SK-N-SH (cell line): ENCODE results near the gene PLCB3. TPM values are rescaled to one million over a fixed set of nuclear protein-coding genes. Genes with fewer than 3 reads are reported as not detected.

Experiments used
- CTCF ChIA-PET: fragments of 300-600, 350-600 bp; formaldehyde crosslinking; extraction: SDS; loops from one replicate; lab custom pipeline; 2021; lab: Yijun Ruan, JAX
- POLR2A ChIA-PET: fragments of 350-600 bp; sonication (Branson Sonifier 250); formaldehyde crosslinking; extraction: SDS; loops from one replicate; lab custom pipeline; 2020; ENCODE audit warnings: antibody characterized with exemption, inconsistent platforms; lab: Yijun Ruan, JAX
- DNase-seq: peaks from one replicate; pipeline ENCODE4 v3.0.0; 2012
- H2AFZ ChIP-seq: fragments of 200-600 bp; sonication (generic); 2 replicates; pipeline ENCODE4 v1.8.1; 2016; ENCODE audit warnings: antibody characterized with exemption, mild to moderate bottlenecking, low read depth
- H3F3A ChIP-seq: fragments of 200-600 bp; sonication (generic); replicated peaks from 2 replicates; pipeline ENCODE3; 2016; ENCODE audit warnings: antibody characterized with exemption, mild to moderate bottlenecking; ENCODE audit not compliant: insufficient read depth
- H3K27ac ChIP-seq, 2 experiments: fragments of 200-500 bp in 1 of 2; fragments of 200-600 bp in 1 of 2; sonication (Bioruptor generic) in 1 of 2; sonication (generic), shearing (Covaris generic) in 1 of 2; 2 replicates each; pipeline versions ENCODE4 v1.5.1 to v1.6.1; 2014 to 2016; ENCODE audit warnings: low read depth in 2 of 2, inconsistent platforms in 1 of 2, low read length in 1 of 2, mild to moderate bottlenecking in 1 of 2, mixed read lengths in 1 of 2
- H3K27me3 ChIP-seq: fragments of 200-600 bp; sonication (generic), shearing (Covaris generic); 2 replicates; pipeline ENCODE4 v1.6.1; 2016; ENCODE audit warnings: mixed run types; ENCODE audit not compliant: insufficient read depth
- H3K36me3 ChIP-seq, 2 experiments: fragments of 200-500 bp in 1 of 2; fragments of 200-600 bp in 1 of 2; sonication (Bioruptor generic) in 1 of 2; sonication (generic) in 1 of 2; replicated peaks in 1 of 2; 2 replicates each; pipeline versions ENCODE3 to v1.5.1; 2014 to 2016; ENCODE audit warnings: low read length in 1 of 2, mild to moderate bottlenecking in 1 of 2; ENCODE audit not compliant: insufficient read depth in 2 of 2, control insufficient read depth in 1 of 2
- H3K4me1 ChIP-seq, 2 experiments: fragments of 200-500 bp in 1 of 2; fragments of 200-600 bp in 1 of 2; sonication (Bioruptor generic) in 1 of 2; sonication (generic), shearing (Covaris generic) in 1 of 2; 2 replicates each; pipeline versions ENCODE4 v1.5.1 to v1.6.1; 2014 to 2016; ENCODE audit warnings: low read depth in 1 of 2, low read length in 1 of 2, mixed run types in 1 of 2; ENCODE audit not compliant: insufficient read depth in 2 of 2, control insufficient read depth in 1 of 2
- H3K4me2 ChIP-seq: fragments of 200-600 bp; sonication (generic), shearing (Covaris generic); 2 replicates; pipeline ENCODE4 v1.6.1; 2017; ENCODE audit warnings: mixed run types
- H3K4me3 ChIP-seq, 2 experiments: fragments of 200-500 bp in 1 of 2; fragments of 200-600 bp in 1 of 2; sonication (Bioruptor generic) in 1 of 2; sonication (generic), shearing (Covaris generic) in 1 of 2; 2 replicates each; pipeline versions ENCODE4 v1.5.1 to v1.8.1; 2014 to 2016; ENCODE audit warnings: low read depth in 2 of 2, inconsistent platforms in 1 of 2, low read length in 1 of 2, mild to moderate bottlenecking in 1 of 2, mixed read lengths in 1 of 2, moderate library complexity in 1 of 2
- H3K79me2 ChIP-seq: fragments of 200-600 bp; sonication (generic); 2 replicates; pipeline ENCODE4 v1.8.1; 2017; ENCODE audit warnings: mild to moderate bottlenecking; ENCODE audit not compliant: insufficient read depth
- H3K9ac ChIP-seq: fragments of 200-600 bp; sonication (generic); 2 replicates; pipeline ENCODE4 v1.6.1; 2017; ENCODE audit warnings: mixed run types
- H3K9me2 ChIP-seq: fragments of 200-600 bp; sonication (generic); 2 replicates; pipeline ENCODE4 v1.6.1; 2017; ENCODE audit warnings: mixed run types
- H3K9me3 ChIP-seq: fragments of 200-600 bp; sonication (generic); 2 replicates; pipeline ENCODE4 v1.6.1; 2017; ENCODE audit warnings: mixed run types, mild to moderate bottlenecking, moderate library complexity
- H4K20me1 ChIP-seq: fragments of 200-600 bp; sonication (generic); 2 replicates; pipeline ENCODE4 v1.6.1; 2017; ENCODE audit warnings: mild to moderate bottlenecking, mixed run types; ENCODE audit not compliant: insufficient read depth
- EP300 ChIP-seq, 2 experiments: IDR thresholded peaks; 2 replicates each; pipeline versions ENCODE4 v1.4.0 to v1.6.1; 2012; ENCODE audit warnings: borderline replicate concordance in 1 of 2, low read depth in 1 of 2, low read length in 1 of 2
- EZH2phosphoT487 ChIP-seq: fragments of 200-600 bp; sonication (generic); IDR thresholded peaks from 2 replicates; pipeline ENCODE4 v1.6.1; 2017; ENCODE audit warnings: low read depth, mixed run types, mild to moderate bottlenecking, antibody characterized with exemption, moderate library complexity, borderline replicate concordance
- FOSL2 ChIP-seq: IDR thresholded peaks from 2 replicates; pipeline ENCODE4 v1.4.0; 2012; ENCODE audit warnings: low read depth, mild to moderate bottlenecking, moderate library complexity, borderline replicate concordance
- FOXJ3 ChIP-seq: sonication (generic); formaldehyde crosslinking; IDR thresholded peaks from 2 replicates; pipeline ENCODE4 v1.5.1; 2020; ENCODE audit warnings: mild to moderate bottlenecking, missing genetic modification reagents
- FOXM1 ChIP-seq: IDR thresholded peaks from 2 replicates; pipeline ENCODE4 v1.4.0; 2012; ENCODE audit warnings: low read depth, mild to moderate bottlenecking
- MXI1 ChIP-seq: IDR thresholded peaks from 2 replicates; pipeline ENCODE4 v1.6.1; 2012; ENCODE audit warnings: mild to moderate bottlenecking, low read depth, low read length, improper control_type of control experiment
- NFIC ChIP-seq: IDR thresholded peaks from 2 replicates; pipeline ENCODE4 v1.4.0; 2012; ENCODE audit warnings: borderline replicate concordance
- RAD21 ChIP-seq: IDR thresholded peaks from 2 replicates; pipeline ENCODE4 v1.6.1; 2012; ENCODE audit warnings: mild to moderate bottlenecking, low read length
- REST ChIP-seq: IDR thresholded peaks from 2 replicates; pipeline ENCODE4 v1.6.1; 2012; ENCODE audit warnings: mild to moderate bottlenecking, low read depth, low read length, moderate library complexity
- RFX5 ChIP-seq: IDR thresholded peaks from 2 replicates; pipeline ENCODE4 v1.6.1; 2012; ENCODE audit warnings: mild to moderate bottlenecking, improper control_type of control experiment, low read length
- RXRA ChIP-seq: IDR thresholded peaks from 2 replicates; pipeline ENCODE4 v1.4.0; 2012; ENCODE audit warnings: low read depth, mild to moderate bottlenecking, borderline replicate concordance
- USF1 ChIP-seq: IDR thresholded peaks from 2 replicates; pipeline ENCODE4 v1.4.0; 2012; ENCODE audit warnings: low read depth, borderline replicate concordance
- YY1 ChIP-seq: IDR thresholded peaks from 2 replicates; pipeline ENCODE4 v1.4.0; 2012; ENCODE audit warnings: low read depth, mild to moderate bottlenecking
- WGBS: methylation state at CpG from one replicate; pipeline ENCODE4 v1.1.6; 2017; ENCODE audit warnings: low lambda C conversion rate; 5-methylcytosine and 5-hydroxymethylcytosine counted together
- polyA plus RNA-seq, 3 experiments: library from polyadenylated mRNA; depleted of rRNA; stranded (reverse); fragments of >200 nt; gene quantifications; 2 replicates each; pipeline ENCODE4 v1.2.3, GENCODE V29; 2012
- TF ChIP-seq, protein P1 (sequence below): IDR thresholded peaks from 2 replicates; pipeline ENCODE4 v1.4.0; 2012; ENCODE audit warnings: low read depth, borderline replicate concordance
- TF ChIP-seq, protein P2 (sequence below): fragments of 200-600 bp; sonication (generic); IDR thresholded peaks from 2 replicates; pipeline ENCODE4 v1.6.1; 2017; ENCODE audit warnings: antibody characterized with exemption, mild to moderate bottlenecking, moderate library complexity

PLCB3 gene
- polyA plus RNA-seq, 1 of the 3 experiments (the other 2 are of a cell fraction) = 30.4 TPM

DNA sequence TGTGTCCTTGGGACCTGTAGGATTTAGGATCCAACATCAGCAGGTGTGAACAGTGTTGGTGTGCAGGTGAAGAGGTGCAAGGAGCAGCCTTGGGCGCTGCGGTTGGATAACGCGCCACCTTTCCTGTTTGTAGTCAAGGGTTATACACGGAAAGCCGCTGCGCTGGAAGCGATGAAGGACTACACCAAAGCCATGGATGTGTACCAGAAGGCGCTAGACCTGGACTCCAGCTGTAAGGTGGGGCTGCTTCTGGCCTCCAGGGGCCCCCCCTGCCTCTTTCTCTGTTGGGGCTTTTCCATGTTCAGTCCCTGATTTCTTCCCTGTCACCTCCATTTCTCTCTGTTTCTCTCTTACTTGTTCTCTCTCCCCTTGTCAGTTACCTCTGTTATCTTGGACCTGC lies 48.3 kb upstream of the PLCB3 start:
- H3K9ac ChIP-seq = no peak overlapping the region
- no peaks in the 10 kb centered on the region for H3K27me3 ChIP-seq
- ChIA-PET CTCF (interaction anchor here (2.7 to 5.1 kb wide), 2 partner anchors 48 to 100 kb away, joined by 25 to 52 read pairs; partner anchors contain the start of genes CATSPERZ and PLCB3), POLR2A (interaction anchor here (0.6 to 1.6 kb wide), 2 partner anchors 18 to 22 kb away, joined by 3 read pairs; no protein-coding TSS in a partner anchor)
- H3K27ac ChIP-seq = no peak overlapping the region
- H3K9me3 ChIP-seq = no peaks in the 10 kb centered on the region
- H2AFZ ChIP-seq = no peak overlapping the region
- 96% methylated on average over 8 of the region's 9 CpGs for WGBS
- no peak overlapping the region for H3K4me2 ChIP-seq
- peaks cover 9% of the 10 kb centered on the region for H4K20me1 ChIP-seq
- H3K79me2 ChIP-seq = no peaks in the 10 kb centered on the region; the same call in 1 of the 2 replicates
- TF ChIP-seq FOSL2 (no peak), MXI1 (no peak), FOXJ3 (CRISPR knock-in tag) (no peak), YY1 (no peak), USF1 (no peak), RAD21 (no peak)
- TF ChIP-seq, protein P1, sequence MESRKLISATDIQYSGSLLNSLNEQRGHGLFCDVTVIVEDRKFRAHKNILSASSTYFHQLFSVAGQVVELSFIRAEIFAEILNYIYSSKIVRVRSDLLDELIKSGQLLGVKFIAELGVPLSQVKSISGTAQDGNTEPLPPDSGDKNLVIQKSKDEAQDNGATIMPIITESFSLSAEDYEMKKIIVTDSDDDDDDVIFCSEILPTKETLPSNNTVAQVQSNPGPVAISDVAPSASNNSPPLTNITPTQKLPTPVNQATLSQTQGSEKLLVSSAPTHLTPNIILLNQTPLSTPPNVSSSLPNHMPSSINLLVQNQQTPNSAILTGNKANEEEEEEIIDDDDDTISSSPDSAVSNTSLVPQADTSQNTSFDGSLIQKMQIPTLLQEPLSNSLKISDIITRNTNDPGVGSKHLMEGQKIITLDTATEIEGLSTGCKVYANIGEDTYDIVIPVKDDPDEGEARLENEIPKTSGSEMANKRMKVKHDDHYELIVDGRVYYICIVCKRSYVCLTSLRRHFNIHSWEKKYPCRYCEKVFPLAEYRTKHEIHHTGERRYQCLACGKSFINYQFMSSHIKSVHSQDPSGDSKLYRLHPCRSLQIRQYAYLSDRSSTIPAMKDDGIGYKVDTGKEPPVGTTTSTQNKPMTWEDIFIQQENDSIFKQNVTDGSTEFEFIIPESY = no peak
- TF ChIP-seq, all 33 proteins: peak for 0
- peaks cover 30% of the 10 kb centered on the region for H3F3A ChIP-seq
- no peak for DNase-seq
- H3K9me2 ChIP-seq = no peaks in the 10 kb centered on the region
- peaks cover 4 to 22% of the 10 kb centered on the region in 2 experiments; a peak in 3 of 4 replicates for H3K4me1 ChIP-seq
- H3K36me3 ChIP-seq = peaks cover 47 to 48% of the 10 kb centered on the region in 2 experiments
- H3K4me3 ChIP-seq = no peak overlapping the region

GRCh38 chr11:64203421-64204079 lies 47.8 kb upstream of the PLCB3 start:
- H3K4me2 ChIP-seq = no peak overlapping the region
- no peaks in the 10 kb centered on the region for H3K9me2 ChIP-seq
- 94% methylated on average over 27 of the region's 27 CpGs for WGBS
- peaks cover 4 to 27% of the 10 kb centered on the region in 2 experiments; a peak in 3 of 4 replicates for H3K4me1 ChIP-seq
- ChIA-PET CTCF (interaction anchor here (0.8 to 5.3 kb wide), 11 partner anchors 8 to 99 kb away, joined by 3 to 52 read pairs (median 12); partner anchors contain the start of genes CATSPERZ, NUDT22, PLCB3 and TRPT1), POLR2A (interaction anchor here (1.1 to 1.6 kb wide), 2 partner anchors 9 to 18 kb away, joined by 3 read pairs; no protein-coding TSS in a partner anchor)
- H3K27ac ChIP-seq = no peak overlapping the region
- H3K79me2 ChIP-seq = no peaks in the 10 kb centered on the region; the same call in 1 of the 2 replicates
- H3K9ac ChIP-seq = no peak overlapping the region
- H4K20me1 ChIP-seq = peaks cover 9% of the 10 kb centered on the region
- DNase-seq = no peak
- H3K36me3 ChIP-seq = peaks cover 43 to 47% of the 10 kb centered on the region in 2 experiments
- peaks cover 30% of the 10 kb centered on the region for H3F3A ChIP-seq
- no peaks in the 10 kb centered on the region for H3K9me3 ChIP-seq
- no peak for TF ChIP-seq EZH2phosphoT487
- TF ChIP-seq, protein P2, sequence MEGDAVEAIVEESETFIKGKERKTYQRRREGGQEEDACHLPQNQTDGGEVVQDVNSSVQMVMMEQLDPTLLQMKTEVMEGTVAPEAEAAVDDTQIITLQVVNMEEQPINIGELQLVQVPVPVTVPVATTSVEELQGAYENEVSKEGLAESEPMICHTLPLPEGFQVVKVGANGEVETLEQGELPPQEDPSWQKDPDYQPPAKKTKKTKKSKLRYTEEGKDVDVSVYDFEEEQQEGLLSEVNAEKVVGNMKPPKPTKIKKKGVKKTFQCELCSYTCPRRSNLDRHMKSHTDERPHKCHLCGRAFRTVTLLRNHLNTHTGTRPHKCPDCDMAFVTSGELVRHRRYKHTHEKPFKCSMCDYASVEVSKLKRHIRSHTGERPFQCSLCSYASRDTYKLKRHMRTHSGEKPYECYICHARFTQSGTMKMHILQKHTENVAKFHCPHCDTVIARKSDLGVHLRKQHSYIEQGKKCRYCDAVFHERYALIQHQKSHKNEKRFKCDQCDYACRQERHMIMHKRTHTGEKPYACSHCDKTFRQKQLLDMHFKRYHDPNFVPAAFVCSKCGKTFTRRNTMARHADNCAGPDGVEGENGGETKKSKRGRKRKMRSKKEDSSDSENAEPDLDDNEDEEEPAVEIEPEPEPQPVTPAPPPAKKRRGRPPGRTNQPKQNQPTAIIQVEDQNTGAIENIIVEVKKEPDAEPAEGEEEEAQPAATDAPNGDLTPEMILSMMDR = no peak
- no peak for TF ChIP-seq RFX5
- TF ChIP-seq RXRA = no peak
- TF ChIP-seq REST = no peak
- no peak for TF ChIP-seq USF1
- no peak for TF ChIP-seq NFIC
- TF ChIP-seq EP300 (IDR thresholded peaks at IDR 0.05; ENCODE audit: borderline replicate concordance in 1 of 2, low read depth in 1 of 2, low read length in 1 of 2) = no peak
- TF ChIP-seq FOXM1 = no peak
- no peaks in the 10 kb centered on the region for H3K27me3 ChIP-seq
- H2AFZ ChIP-seq = no peak overlapping the region
- no peak overlapping the region for H3K4me3 ChIP-seq
